ENCODE data around the gene SCARF2.

- TF ChIP-seq CTCF (IDR thresholded peaks at IDR 0.05) (no peak), PREB (CRISPR knock-in tag; IDR thresholded peaks at IDR 0.05; ENCODE audit: borderline replicate concordance) (no peak), PRRX2 (CRISPR knock-in tag; IDR thresholded peaks at IDR 0.05) (no peak), ZNF121 (CRISPR knock-in tag; IDR thresholded peaks at IDR 0.05) (no peak), ZNF423 (CRISPR knock-in tag; IDR thresholded peaks at IDR 0.05) (no peak), PRDM15 (CRISPR knock-in tag; IDR thresholded peaks at IDR 0.05) (no peak), ATF1 (CRISPR knock-in tag; IDR thresholded peaks at IDR 0.05) (no peak), MXD4 (CRISPR knock-in tag; IDR thresholded peaks at IDR 0.05; ENCODE audit: borderline replicate concordance) (no peak)
- TF ChIP-seq, protein P1, sequence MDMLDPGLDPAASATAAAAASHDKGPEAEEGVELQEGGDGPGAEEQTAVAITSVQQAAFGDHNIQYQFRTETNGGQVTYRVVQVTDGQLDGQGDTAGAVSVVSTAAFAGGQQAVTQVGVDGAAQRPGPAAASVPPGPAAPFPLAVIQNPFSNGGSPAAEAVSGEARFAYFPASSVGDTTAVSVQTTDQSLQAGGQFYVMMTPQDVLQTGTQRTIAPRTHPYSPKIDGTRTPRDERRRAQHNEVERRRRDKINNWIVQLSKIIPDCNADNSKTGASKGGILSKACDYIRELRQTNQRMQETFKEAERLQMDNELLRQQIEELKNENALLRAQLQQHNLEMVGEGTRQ (CRISPR knock-in tag; IDR thresholded peaks at IDR 0.05) = no peak
- TF ChIP-seq, protein P2, sequence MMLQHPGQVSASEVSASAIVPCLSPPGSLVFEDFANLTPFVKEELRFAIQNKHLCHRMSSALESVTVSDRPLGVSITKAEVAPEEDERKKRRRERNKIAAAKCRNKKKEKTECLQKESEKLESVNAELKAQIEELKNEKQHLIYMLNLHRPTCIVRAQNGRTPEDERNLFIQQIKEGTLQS (CRISPR knock-in tag; conservative IDR thresholded peaks at IDR 0.05) = no peak
Observed at GRCh38 chr22:20407829-20408228, 29.8 kb downstream of the SCARF2 start.

All from WTC11 (cell line).